ENCODE measurements around the gene PCNX1. TPM values are rescaled to one million over a fixed set of nuclear protein-coding genes. Genes with fewer than 3 reads are reported as not detected.

PCNX1 gene
- total RNA-seq (2021) = 48.0 and 48.6 TPM in 2 replicates
- long read RNA-seq, partial matches to known transcripts = 14 of 18 reads
- long read RNA-seq, other reads (novel, unspliced or antisense) = 3 of 18 reads

GRCh38 chr14:70907176-70907995 is at the start of gene PCNX1:
PCNX1 (plus strand) TSS chr14:70907459; CDS start chr14:70907851, 392 bp downstream.
- peak within 1 kb of the TSS in 2 of 3 experiments; percentile 12 to 76; a peak in 3 of 7 replicates for H3K27ac Mint-ChIP-seq
- peak within 1 kb of the TSS; percentile 91 for H2AFZ ChIP-seq (ENCODE audit: low read length)
- TF ChIP-seq CTCF (conservative IDR thresholded peaks at IDR 0.05) = peak; percentile 79

More at GRCh38 chr14:70907176-70907995, at the start of gene PCNX1:
- no peak within 1 kb of the TSS for H3K27ac ChIP-seq (ENCODE audit: insufficient read length, low read depth, low read length)
- H3K9ac ChIP-seq (ENCODE audit: extremely low read depth, insufficient read length, low read length) = peak within 1 kb of the TSS; percentile 87
- no peak within 1 kb of the TSS for H3K4ac ChIP-seq (ENCODE audit: low read depth, low read length)
- no peak within 1 kb of the TSS for H3K23ac ChIP-seq (ENCODE audit: insufficient read length, low read depth, low read length)
- H3K4me1 ChIP-seq (ENCODE audit: insufficient read depth, low read length) = peaks cover 2% of the 10 kb centered on the region; the same call in 1 of the 2 replicates
- peak within 1 kb of the TSS; percentile 82 for H3K18ac ChIP-seq (ENCODE audit: insufficient read length, low read depth, low read length)
- no peak within 1 kb of the TSS for H2BK15ac ChIP-seq (ENCODE audit: low read depth, low read length)
- H4K91ac ChIP-seq (ENCODE audit: insufficient read length, low read depth, low read length) = no peak within 1 kb of the TSS
- peak within 1 kb of the TSS; percentile 92 for H3K4me2 ChIP-seq (ENCODE audit: insufficient read depth, insufficient read length, low read length)
- Mint-ChIP-seq H3K27me3 (ENCODE audit: low read depth) (0 out of 2 replicates have a peak, but pooled peaks cover 1% of the 10 kb centered on the region), H3K4me3 (peak within 1 kb of the TSS; percentile 82 to 88), H3K4me1 (peaks cover 36 to 45% of the 10 kb centered on the region in 2 experiments), H3K36me3 (ENCODE audit: insufficient read depth in 1 of 3, low read depth in 3 of 3) (peaks cover 0 to 2% (median 0%) of the 10 kb centered on the region in 3 experiments; a peak in 1 of 7 replicates), H3K9me3 (no peaks in the 10 kb centered on the region; a peak in 1 of 5 replicates)
- no peak within 1 kb of the TSS for H2AK5ac ChIP-seq (ENCODE audit: insufficient read length, low read length)
- H4K20me1 ChIP-seq (ENCODE audit: control insufficient read depth, insufficient read depth, insufficient read length) = peaks cover 3% of the 10 kb centered on the region
- no CpG with 5 or more reads among the region's 101 CpGs for WGBS (ENCODE audit: extremely low coverage, insufficient read length, low lambda C conversion rate)
- no peak within 1 kb of the TSS for H4K5ac ChIP-seq (ENCODE audit: insufficient read length, low read depth, low read length)
- no peak within 1 kb of the TSS for H2BK120ac ChIP-seq (ENCODE audit: low read depth, low read length, poor library complexity, severe bottlenecking)
- no peak within 1 kb of the TSS for H3K56ac ChIP-seq (ENCODE audit: insufficient read length, low read depth, low read length)
- H2BK12ac ChIP-seq (ENCODE audit: insufficient read length, low read depth, low read length) = no peak within 1 kb of the TSS
- no peak within 1 kb of the TSS for H4K8ac ChIP-seq (replicated peaks; ENCODE audit: insufficient read length, low read depth, low read length)
- H3K9me3 ChIP-seq (ENCODE audit: control insufficient read depth, low read depth, low read length) = no peaks in the 10 kb centered on the region
- no peaks in the 10 kb centered on the region for H3K79me1 ChIP-seq (ENCODE audit: insufficient read depth, low read depth, low read length, poor library complexity, severe bottlenecking)
- no peak within 1 kb of the TSS for H3T11ph ChIP-seq (ENCODE audit: low read length)
- peak; percentile 91 for DNase-seq
- peak within 1 kb of the TSS; percentile 94 for H3K14ac ChIP-seq (ENCODE audit: insufficient read depth, low read length)
- peaks cover 5% of the 10 kb centered on the region for H3K23me2 ChIP-seq (ENCODE audit: insufficient read length, low read depth, low read length, poor library complexity, severe bottlenecking)
- no peak within 1 kb of the TSS for H2BK20ac ChIP-seq (ENCODE audit: low read depth, low read length, poor library complexity, severe bottlenecking)
- no peaks in the 10 kb centered on the region for H3K27me3 ChIP-seq (ENCODE audit: insufficient read depth, low read length)
- H2BK5ac ChIP-seq (ENCODE audit: insufficient read length, low read length) = no peak within 1 kb of the TSS
- peaks cover 20% of the 10 kb centered on the region; the same call in 1 of the 2 replicates for H3K79me2 ChIP-seq (ENCODE audit: insufficient read depth, low read length)

Data from H9 (cell line).